PC-9 (cell line): ENCODE data around the gene SERPINE1. TPM values are rescaled to one million over a fixed set of nuclear protein-coding genes. Genes with fewer than 3 reads are reported as not detected.
A peak's percentile ranks its signal among the peaks of the same experiment; 100 is the strongest.

Experiments used
- BruUV-seq: library from RNA; stranded (reverse); fragments of 400-500 nt; replicated peaks from 2 replicates; lab custom pipeline; 2021; lab: Mats Ljungman, UMichigan
- CTCF ChIA-PET: fragments of 300-600 bp; sonication (Branson Sonifier 250); formaldehyde crosslinking; loops from one replicate; lab custom pipeline; 2022; ENCODE audit warnings: antibody characterized with exemption; lab: Charles Lee
- POLR2A ChIA-PET: fragments of 300-600 bp; sonication (Branson Sonifier 250); formaldehyde crosslinking; loops from one replicate; lab custom pipeline; 2022; ENCODE audit warnings: antibody characterized with exemption; ENCODE audit not compliant: unreplicated experiment; lab: Charles Lee
- DNase-seq, 2 experiments: peaks; one replicate each; pipeline versions ENCODE4 v3.0.0 to v3.0.0-alpha.2; 2015 to 2022; ENCODE audit warnings: mixed read lengths in 1 of 2
- H2AFZ ChIP-seq: fragments of 200-600 bp; sonication (generic); 2 replicates; pipeline ENCODE4 v1.8.1; 2017; ENCODE audit warnings: antibody characterized with exemption
- H3F3A ChIP-seq: fragments of 200-600 bp; sonication (generic); 2 replicates; pipeline ENCODE4 v1.8.1; 2017; ENCODE audit warnings: antibody characterized with exemption, mild to moderate bottlenecking, low read depth; ENCODE audit not compliant: insufficient read depth
- H3K27ac ChIP-seq: fragments of 200-600 bp; sonication (generic); 2 replicates; pipeline ENCODE4 v1.6.1; 2016; ENCODE audit warnings: mixed run types
- H3K27me3 ChIP-seq: fragments of 200-600 bp; sonication (generic); 2 replicates; pipeline ENCODE4 v1.6.1; 2016; ENCODE audit warnings: low read depth, mixed run types; ENCODE audit not compliant: insufficient read depth
- H3K36me3 ChIP-seq: fragments of 200-600 bp; sonication (generic); 2 replicates; pipeline ENCODE4 v1.6.1; 2016; ENCODE audit warnings: low read depth, mixed run types
- H3K4me1 ChIP-seq: fragments of 200-600 bp; sonication (generic); replicated peaks from 2 replicates; pipeline ENCODE4 v1.6.1; 2016; ENCODE audit warnings: mixed run types; ENCODE audit not compliant: insufficient read depth
- H3K4me2 ChIP-seq: fragments of 200-600 bp; sonication (generic); 2 replicates; pipeline ENCODE4 v1.6.1; 2017; ENCODE audit warnings: mixed run types
- H3K4me3 ChIP-seq: fragments of 200-600 bp; sonication (generic); 2 replicates; pipeline ENCODE4 v1.6.1; 2016; ENCODE audit warnings: mixed run types
- H3K79me2 ChIP-seq: fragments of 200-600 bp; sonication (generic); 2 replicates; pipeline ENCODE4 v1.6.1; 2017; ENCODE audit warnings: low read depth, mixed run types
- H3K9me2 ChIP-seq: fragments of 200-600 bp; sonication (generic); 2 replicates; pipeline ENCODE4 v1.8.1; 2017; ENCODE audit warnings: mild to moderate bottlenecking; ENCODE audit not compliant: insufficient read depth
- H3K9me3 ChIP-seq: fragments of 200-600 bp; sonication (generic); 2 replicates; pipeline ENCODE4 v1.8.1; 2016; ENCODE audit warnings: low read depth; ENCODE audit not compliant: insufficient read depth
- H4K20me1 ChIP-seq: fragments of 200-600 bp; sonication (generic); 2 replicates; pipeline ENCODE4 v1.8.1; 2017; ENCODE audit not compliant: insufficient read depth
- CTCF ChIP-seq: fragments of 200-600 bp; sonication (generic); conservative IDR thresholded peaks from 2 replicates; pipeline ENCODE4 v1.6.1; 2017; ENCODE audit warnings: mixed run types, antibody characterized with exemption, mild to moderate bottlenecking, moderate library complexity
- EZH2 ChIP-seq: fragments of 200-600 bp; sonication (generic); IDR thresholded peaks from 2 replicates; pipeline ENCODE4 v1.8.0; 2017; ENCODE audit warnings: antibody characterized with exemption, low read depth
- intact Hi-C: fragments of 100-400 bp; cut with micrococcal nuclease; formaldehyde crosslinking; loops from one replicate; pipeline ENCODE4 v1.10.0; 2022; ENCODE audit not compliant: unreplicated experiment
- total RNA-seq: library from RNA; stranded (reverse); gene quantifications from 2 replicates; pipeline ENCODE4 v1.2.3, GENCODE V29; 2021

Gene SERPINE1
- total RNA-seq, 1 experiment from 2014 or later: 36.2 TPM

DNA sequence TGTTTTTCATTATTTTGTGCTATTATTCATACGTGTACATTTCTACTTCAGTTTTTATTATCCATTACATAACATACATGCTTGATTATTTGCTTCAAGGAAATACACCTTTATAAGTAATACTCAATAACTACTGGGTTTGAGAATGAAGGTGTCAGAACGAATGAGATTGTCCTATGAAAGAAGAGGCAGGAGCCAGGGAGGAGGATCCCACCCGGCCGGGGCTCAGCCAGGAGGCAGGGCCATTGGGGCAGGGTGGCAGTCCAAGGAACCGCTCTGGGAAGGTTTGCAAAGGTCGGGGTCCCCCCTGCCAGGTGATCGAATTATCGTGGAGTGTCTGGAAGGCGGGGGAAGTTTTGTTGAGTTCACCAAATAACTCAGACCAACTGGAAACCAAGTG, 32.5 kb upstream of the SERPINE1 start:
- Histone ChIP-seq H3K9me3 (no peaks in the 10 kb centered on the region), H3K36me3 (peaks cover 3% of the 10 kb centered on the region; the same call in 1 of the 2 replicates), H3K4me3 (no peak overlapping the region), H3F3A (peaks cover 21% of the 10 kb centered on the region), H3K27ac (no peak overlapping the region), H3K4me1 (peaks cover 5% of the 10 kb centered on the region), H4K20me1 (no peaks in the 10 kb centered on the region; the same call in 1 of the 2 replicates), H2AFZ (no peak overlapping the region), H3K27me3 (no peaks in the 10 kb centered on the region), H3K79me2 (peaks cover 9% of the 10 kb centered on the region), H3K4me2 (no peak overlapping the region), H3K9me2 (no peaks in the 10 kb centered on the region)
- no peak for TF ChIP-seq EZH2
- no peak for TF ChIP-seq CTCF
- no TSS peak for BruUV-seq
- intact Hi-C loops: no loop called here
- DNase-seq: no peak
- ChIA-PET CTCF (interaction anchor here (0.6 to 1.8 kb wide), 7 partner anchors 9 to 49 kb away, joined by 4 to 17 read pairs (median 5); partner anchors contain the start of genes SERPINE1 and TRIM56), POLR2A (no interaction called here)

DNA sequence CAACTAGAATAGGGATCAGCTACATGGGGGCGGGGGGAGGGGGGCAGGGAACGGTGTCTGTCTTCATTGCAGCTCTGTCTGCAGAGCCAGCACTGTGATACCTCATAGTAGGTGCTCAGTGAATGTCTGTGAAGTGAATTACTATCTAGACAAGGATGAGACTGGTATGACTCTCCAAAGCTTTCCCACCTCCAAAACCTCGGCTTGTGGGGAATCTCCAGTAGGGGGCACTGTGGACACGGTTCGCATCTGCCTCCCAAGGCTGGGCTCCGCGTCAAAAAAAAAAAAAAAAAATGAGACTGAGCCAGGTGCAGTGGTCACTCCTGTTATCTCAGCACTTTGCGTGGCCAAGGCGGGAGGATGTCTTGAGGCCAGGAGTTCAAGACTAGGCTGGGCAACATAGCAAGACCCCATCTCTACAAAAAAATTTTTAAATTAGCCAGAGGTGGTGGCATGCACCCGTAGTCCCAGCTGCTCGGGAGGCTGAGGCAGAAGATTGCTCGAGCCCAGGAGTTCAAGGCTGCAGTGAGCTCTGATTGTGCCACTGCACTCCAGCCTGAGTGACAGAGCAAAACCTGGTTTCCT, 32.0 kb upstream of the SERPINE1 start:
- Histone ChIP-seq H3K9me3 (no peaks in the 10 kb centered on the region), H3K9me2 (no peaks in the 10 kb centered on the region), H2AFZ (no peak overlapping the region), H3K27me3 (no peaks in the 10 kb centered on the region), H3K4me2 (no peak overlapping the region), H3K4me1 (peaks cover 10% of the 10 kb centered on the region), H3K79me2 (peaks cover 4% of the 10 kb centered on the region), H4K20me1 (no peaks in the 10 kb centered on the region; the same call in 1 of the 2 replicates), H3K36me3 (peaks cover 3% of the 10 kb centered on the region; the same call in 1 of the 2 replicates), H3K27ac (no peak overlapping the region), H3K4me3 (no peak overlapping the region), H3F3A (peaks cover 26% of the 10 kb centered on the region)
- intact Hi-C loops: no loop called here
- no TSS peak for BruUV-seq
- TF ChIP-seq CTCF: peak; percentile 74
- no peak for TF ChIP-seq EZH2
- DNase-seq: peak in 1 of 2 experiments; percentile 58
- ChIA-PET POLR2A (no interaction called here), CTCF (interaction anchor here (0.6 to 1.8 kb wide), 10 partner anchors 9 to 49 kb away, joined by 4 to 17 read pairs (median 6); partner anchors contain the start of genes SERPINE1 and TRIM56)

GRCh38 chr7:101096331-101096956, 30.5 kb upstream of the SERPINE1 start:
- 0 out of 2 replicates have a peak, but pooled peaks cover 3% of the 10 kb centered on the region for H3K79me2 ChIP-seq
- H3K36me3 ChIP-seq: no peaks in the 10 kb centered on the region
- no peak overlapping the region for H2AFZ ChIP-seq
- no peak overlapping the region for H3K4me3 ChIP-seq
- DNase-seq: no peak
- no peaks in the 10 kb centered on the region for H3K27me3 ChIP-seq
- TF ChIP-seq CTCF (no peak), EZH2 (no peak)
- peaks cover 40% of the 10 kb centered on the region for H3F3A ChIP-seq
- peaks cover 23% of the 10 kb centered on the region for H3K4me1 ChIP-seq
- H3K9me3 ChIP-seq: no peaks in the 10 kb centered on the region
- H4K20me1 ChIP-seq: no peaks in the 10 kb centered on the region; the same call in 1 of the 2 replicates
- intact Hi-C loops: no loop called here
- H3K4me2 ChIP-seq: no peak overlapping the region
- no TSS peak for BruUV-seq
- POLR2A ChIA-PET: interaction anchor here (0.6 to 0.7 kb wide), 2 partner anchors 21 to 29 kb away, joined by 3 to 4 read pairs; no protein-coding TSS in a partner anchor
- no peaks in the 10 kb centered on the region for H3K9me2 ChIP-seq
- no peak overlapping the region for H3K27ac ChIP-seq
- CTCF ChIA-PET: no interaction called here
